Activated CD4-positive, alpha-beta T cell treated with anti-CD3 and anti-CD28 coated beads for 1 hour (primary cell): ENCODE measurements around the gene TNFSF10.
"Not testable (repeated sequence)": the region's sequence is repeated elsewhere in the genome, so short reads cannot be mapped to it uniquely, and the experiment has no call there.

Experiments
- DNase-seq: peaks from one replicate; pipeline ENCODE4 v3.0.0-alpha.2; 2020

Gene TNFSF10

GRCh38 chr3:172543884-172544283, 20.7 kb upstream of the TNFSF10 start:
- no peak for DNase-seq

- DNase-seq, result no peak
These were observed 20.2 kb upstream of the TNFSF10 start for GRCh38 chr3:172543419-172543818.

- no peak for DNase-seq
These were observed 19.8 kb upstream of the TNFSF10 start for GRCh38 chr3:172542999-172543398.

GRCh38 chr3:172541945-172542488, 18.8 kb upstream of the TNFSF10 start:
- DNase-seq, result no peak

GRCh38 chr3:172540049-172540448, 16.8 kb upstream of the TNFSF10 start:
- DNase-seq, result no peak

GRCh38 chr3:172539273-172539672, 16.0 kb upstream of the TNFSF10 start:
- no peak for DNase-seq

- DNase-seq, result no peak
These were observed 15.3 kb upstream of the TNFSF10 start for GRCh38 chr3:172538368-172539151.

GRCh38 chr3:172537507-172538158, 14.4 kb upstream of the TNFSF10 start:
- no peak for DNase-seq

- no peak for DNase-seq
These were observed 13.8 kb upstream of the TNFSF10 start for GRCh38 chr3:172536993-172537419.

GRCh38 chr3:172536505-172536904, 13.3 kb upstream of the TNFSF10 start:
- DNase-seq, result no peak

GRCh38 chr3:172530566-172530965, 7.3 kb upstream of the TNFSF10 start:
- DNase-seq, result no peak

GRCh38 chr3:172530101-172530561, 6.9 kb upstream of the TNFSF10 start:
- no peak for DNase-seq

GRCh38 chr3:172528677-172529076, 5.4 kb upstream of the TNFSF10 start:
- no peak for DNase-seq

- DNase-seq, result no peak
These were observed 4.1 kb upstream of the TNFSF10 start for GRCh38 chr3:172527306-172527705.

GRCh38 chr3:172525116-172525613, 1.9 kb upstream of the TNFSF10 start:
- no peak for DNase-seq

- no peak for DNase-seq
These were observed 1.4 kb upstream of the TNFSF10 start for GRCh38 chr3:172524611-172525010.

GRCh38 chr3:172521837-172522726, 1.1 kb downstream of the TNFSF10 start:
- DNase-seq, result not testable (repeated sequence)

- DNase-seq, result no peak
These were observed 2.9 kb downstream of the TNFSF10 start for GRCh38 chr3:172520301-172520831.

- DNase-seq, result no peak
These were observed 3.5 kb downstream of the TNFSF10 start for GRCh38 chr3:172519740-172520139.

GRCh38 chr3:172518929-172519640, 4.1 kb downstream of the TNFSF10 start:
- DNase-seq, result no peak

GRCh38 chr3:172517859-172518466, 5.3 kb downstream of the TNFSF10 start:
- no peak for DNase-seq
